CD4-positive, alpha-beta T cell (primary cell): Measurements from ENCODE around the gene RASGRF2. TPM values are rescaled to one million over a fixed set of nuclear protein-coding genes. Genes with fewer than 3 reads are reported as not detected.

Experiments
- ATAC-seq: fragments of 200-7000 bp; cut with Tn5 transposase; one replicate; pipeline ENCODE4 v1.10.0; 2022; ENCODE audit warnings: mild to moderate bottlenecking; ENCODE audit not compliant: poor library complexity
- CTCF ChIA-PET: fragments of 350-600 bp; sonication (Branson Sonifier 250); formaldehyde crosslinking; loops from one replicate; lab custom pipeline; 2021; ENCODE audit warnings: antibody characterized with exemption, inconsistent platforms; lab: Charles Lee
- POLR2A ChIA-PET: fragments of 350-600 bp; sonication (Branson Sonifier 250); formaldehyde crosslinking; loops from one replicate; lab custom pipeline; 2021; ENCODE audit warnings: antibody characterized with exemption, inconsistent platforms; lab: Charles Lee
- DNase-seq, 14 experiments: peaks; one replicate each; pipeline ENCODE4 v3.0.0-alpha.2; 2013 to 2020; ENCODE audit warnings: mixed read lengths in 2 of 14
- H3K27ac ChIP-seq, 2 donors: one replicate each; pipeline versions ENCODE4 v1.5.1 to v1.7.0; 2013; ENCODE audit warnings: low read length in 2 of 2, low read depth in 1 of 2, mild to moderate bottlenecking in 1 of 2
- H3K27me3 ChIP-seq, 2 experiments: 1 replicate in 1 of 2; 2 replicates in 1 of 2; pipeline versions ENCODE4 v1.6.1 to v1.7.0; 2013; ENCODE audit warnings: low read length in 2 of 2, control low read depth in 1 of 2, mild to moderate bottlenecking in 1 of 2, moderate library complexity in 1 of 2; ENCODE audit not compliant: insufficient read depth in 2 of 2, control insufficient read depth in 1 of 2
- H3K36me3 ChIP-seq: one replicate; pipeline ENCODE4 v1.6.1; 2013; ENCODE audit warnings: low read length, control low read depth; ENCODE audit not compliant: insufficient read depth
- H3K4me1 ChIP-seq: one replicate; pipeline ENCODE4 v1.6.1; 2013; ENCODE audit warnings: low read length, control low read depth; ENCODE audit not compliant: insufficient read depth
- H3K4me3 ChIP-seq: one replicate; pipeline ENCODE4 v1.5.1; 2013; ENCODE audit warnings: mild to moderate bottlenecking, low read length, moderate library complexity
- H3K9me3 ChIP-seq, 2 experiments: 1 replicate in 1 of 2; 2 replicates in 1 of 2; pipeline versions ENCODE4 v1.6.1 to v1.7.0; 2013; ENCODE audit warnings: low read length in 2 of 2, mild to moderate bottlenecking in 2 of 2, control low read depth in 1 of 2, moderate library complexity in 1 of 2; ENCODE audit not compliant: control insufficient read depth in 1 of 2, insufficient read depth in 1 of 2
- H3K27ac Mint-ChIP-seq: one replicate; pipeline ENCODE4 v1.8.0; 2020; ENCODE audit warnings: mixed read lengths
- H3K27me3 Mint-ChIP-seq: one replicate; pipeline ENCODE4 v1.8.0; 2021; ENCODE audit warnings: mixed read lengths
- H3K36me3 Mint-ChIP-seq: one replicate; pipeline ENCODE4 v1.8.0; 2021; ENCODE audit warnings: low read depth, mixed read lengths
- H3K4me1 Mint-ChIP-seq: one replicate; pipeline ENCODE4 v1.8.0; 2021; ENCODE audit warnings: low read depth, mixed read lengths
- H3K4me3 Mint-ChIP-seq: one replicate; pipeline ENCODE4 v1.8.0; 2020; ENCODE audit warnings: mild to moderate bottlenecking, mixed read lengths
- H3K9me3 Mint-ChIP-seq: one replicate; pipeline ENCODE4 v1.8.0; 2020; ENCODE audit warnings: mixed read lengths
- CTCF ChIP-seq: fragments of 200-600 bp; IDR thresholded peaks from one replicate; pipeline ENCODE4 v1.8.0; 2022; ENCODE audit warnings: antibody characterized with exemption, mild to moderate bottlenecking
- intact Hi-C, 2 experiments: fragments of 100-400 bp; cut with DNase I in 1 of 2; cut with micrococcal nuclease in 1 of 2; formaldehyde crosslinking; loops; one replicate each; pipeline versions ENCODE4 v1.15.1 to v1.9.0; 2023 to 2025; cut with DNase I, micrococcal nuclease
- total RNA-seq, 174 experiments: library from RNA in 2 of 174; stranded (reverse) in 2 of 174; gene quantifications; one replicate each; pipeline ENCODE4 v1.2.3 and lab custom pipeline; 2021 to 2026

The RASGRF2 gene
- total RNA-seq, 2 experiments from 2014 or later = 21.9 to 24.9 TPM

DNA sequence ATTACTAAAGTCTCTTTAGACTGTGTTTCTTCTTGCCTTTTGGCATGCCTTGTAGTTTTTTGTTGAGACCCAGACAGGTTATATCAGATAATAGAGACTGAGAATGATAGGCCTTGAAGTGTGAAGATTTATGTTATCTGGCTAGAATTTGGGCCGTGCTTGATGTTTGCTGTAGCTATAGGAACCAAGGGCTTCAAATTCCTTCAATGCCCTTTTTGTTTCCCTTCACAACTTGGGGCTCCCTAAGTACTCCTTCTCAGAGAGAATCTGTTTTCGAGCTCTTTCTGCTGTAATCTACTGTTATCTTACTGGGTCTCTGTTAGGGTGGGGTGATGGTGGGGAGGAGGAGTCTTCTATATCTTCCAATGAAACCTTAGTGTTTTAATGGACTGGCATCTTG, 177.7 kb downstream of the RASGRF2 start:
- no peak for ATAC-seq
- intact Hi-C loops = no loop called here
- Histone ChIP-seq H3K4me3 (no peak overlapping the region), H3K36me3 (peaks cover 6% of the 10 kb centered on the region), H3K4me1 (no peaks in the 10 kb centered on the region), H3K9me3 (no peaks in the 10 kb centered on the region), H3K27ac (no peak overlapping the region), H3K27me3 (no peaks in the 10 kb centered on the region)
- ChIA-PET POLR2A (no interaction called here), CTCF (no interaction called here)
- no peaks in the 10 kb centered on the region for H3K9me3 Mint-ChIP-seq
- H3K4me1 Mint-ChIP-seq = peaks cover 6% of the 10 kb centered on the region
- H3K27ac Mint-ChIP-seq = no peak overlapping the region
- DNase-seq = no peak
- H3K36me3 Mint-ChIP-seq = peaks cover 95% of the 10 kb centered on the region
- no peaks in the 10 kb centered on the region for H3K27me3 Mint-ChIP-seq
- no peak overlapping the region for H3K4me3 Mint-ChIP-seq
- no peak for TF ChIP-seq CTCF

GRCh38 chr5:81140441-81140840, 180.3 kb downstream of the RASGRF2 start:
- POLR2A ChIA-PET = no interaction called here
- ATAC-seq = no peak
- Mint-ChIP-seq H3K27me3 (no peaks in the 10 kb centered on the region), H3K36me3 (peaks cover 84% of the 10 kb centered on the region), H3K9me3 (no peaks in the 10 kb centered on the region), H3K27ac (no peak overlapping the region), H3K4me3 (no peak overlapping the region), H3K4me1 (peaks cover 19% of the 10 kb centered on the region)
- Histone ChIP-seq H3K4me3 (no peak overlapping the region), H3K9me3 (no peaks in the 10 kb centered on the region), H3K27ac (no peak overlapping the region), H3K36me3 (peaks cover 6% of the 10 kb centered on the region), H3K4me1 (no peaks in the 10 kb centered on the region), H3K27me3 (no peaks in the 10 kb centered on the region)
- TF ChIP-seq CTCF = no peak
- intact Hi-C loops = no loop called here
- CTCF ChIA-PET = interaction anchor here (0.6 kb wide), 1 partner anchor 200 kb away, joined by 3 read pairs; no protein-coding TSS in a partner anchor
- DNase-seq = no peak

DNA sequence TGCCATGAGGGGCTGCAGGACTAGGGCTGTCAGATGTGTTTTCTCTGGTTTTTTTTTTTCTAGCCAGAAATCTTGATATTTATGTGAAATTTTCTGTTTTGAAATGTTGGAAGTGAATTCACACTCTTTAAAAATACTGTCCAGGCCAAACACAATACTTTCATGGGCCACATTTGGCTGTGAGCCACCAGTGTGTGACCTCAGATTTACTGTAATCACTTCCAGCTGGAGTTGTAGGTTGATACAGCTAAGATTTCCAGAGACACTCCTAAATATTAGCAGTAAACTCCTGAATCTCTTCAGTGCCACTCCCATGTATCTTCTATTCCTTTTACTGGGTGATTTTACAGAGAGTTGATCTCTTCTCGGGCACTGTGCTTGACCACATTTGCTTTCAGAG, 180.8 kb downstream of the RASGRF2 start:
- Histone ChIP-seq H3K4me3 (no peak overlapping the region), H3K27me3 (no peaks in the 10 kb centered on the region), H3K4me1 (no peaks in the 10 kb centered on the region), H3K9me3 (no peaks in the 10 kb centered on the region), H3K27ac (no peak overlapping the region), H3K36me3 (peaks cover 6% of the 10 kb centered on the region)
- Mint-ChIP-seq H3K4me3 (no peak overlapping the region), H3K9me3 (no peaks in the 10 kb centered on the region), H3K4me1 (peaks cover 24% of the 10 kb centered on the region), H3K27ac (no peak overlapping the region), H3K36me3 (peaks cover 85% of the 10 kb centered on the region), H3K27me3 (no peaks in the 10 kb centered on the region)
- POLR2A ChIA-PET = no interaction called here
- intact Hi-C loops = no loop called here
- TF ChIP-seq CTCF = no peak
- CTCF ChIA-PET = interaction anchor here (0.6 kb wide), 1 partner anchor 200 kb away, joined by 3 read pairs; no protein-coding TSS in a partner anchor
- ATAC-seq (no peak), DNase-seq (no peak)
